HepG2 (cell line): ENCODE results near the gene TPR. TPM values are rescaled to one million over a fixed set of nuclear protein-coding genes. Genes with fewer than 3 reads are reported as not detected.
A peak's percentile ranks its signal among the peaks of the same experiment; 100 is the strongest.

Experiments used
- HIVEP1 ChIP-seq: sonication (generic); formaldehyde crosslinking; IDR thresholded peaks from 2 replicates; pipeline ENCODE4 v1.4.0; 2020; ENCODE audit warnings: mild to moderate bottlenecking, missing genetic modification reagents
- ONECUT2 ChIP-seq: sonication (generic); formaldehyde crosslinking; IDR thresholded peaks from 2 replicates; pipeline ENCODE4 v1.4.0; 2020; ENCODE audit warnings: missing genetic modification reagents
- USF2 ChIP-seq, 2 experiments: sonication (generic) in 1 of 2; formaldehyde crosslinking in 1 of 2; IDR thresholded peaks; 2 replicates each; pipeline versions ENCODE4 v1.5.1 to v1.6.1; 2011 to 2020; ENCODE audit warnings: borderline replicate concordance in 1 of 2, low read depth in 1 of 2, low read length in 1 of 2, mild to moderate bottlenecking in 1 of 2, missing genetic modification reagents in 1 of 2, moderate library complexity in 1 of 2
- ZMYM4 ChIP-seq: sonication (generic); formaldehyde crosslinking; IDR thresholded peaks from 2 replicates; pipeline ENCODE4 v1.8.1; 2023; ENCODE audit warnings: mild to moderate bottlenecking, missing genetic modification reagents
- ZNF350 ChIP-seq: sonication (generic); formaldehyde crosslinking; IDR thresholded peaks from 2 replicates; pipeline ENCODE4 v1.4.0; 2020; ENCODE audit warnings: mild to moderate bottlenecking, low read depth, missing genetic modification reagents, borderline replicate concordance
- ZNF644 ChIP-seq: IDR thresholded peaks from 2 replicates; pipeline ENCODE4 v1.6.1; 2016; ENCODE audit warnings: low read depth
- polyA plus RNA-seq, 8 experiments: library from polyadenylated mRNA; depleted of rRNA in 3 of 8; stranded (reverse) in 7 of 8; unstranded in 1 of 8; fragments of >200 nt; fragmentation: Illumina TruSeq in 4 of 8; extraction: Trizol in 4 of 8; gene quantifications; 2 replicates each; pipeline versions ENCODE4 v1.2.1 to v1.2.3, GENCODE V29; 2011 to 2016; ENCODE audit warnings: low read depth in 4 of 8, missing spikeins in 1 of 8, mixed read lengths in 1 of 8; ENCODE audit not compliant: insufficient read depth in 1 of 8
- total RNA-seq, 5 experiments: library from RNA; depleted of rRNA; stranded (reverse); fragments of >200 nt; fragmentation: Illumina TruSeq; extraction: Trizol; gene quantifications; 2 replicates each; pipeline ENCODE4 v1.2.3, GENCODE V29; 2016; ENCODE audit warnings: low read depth in 1 of 5
- TF ChIP-seq, protein P1 (sequence below): sonication (generic); formaldehyde crosslinking; IDR thresholded peaks from 2 replicates; pipeline ENCODE4 v1.8.1; 2023; ENCODE audit warnings: mild to moderate bottlenecking, inconsistent platforms, moderate library complexity, missing genetic modification reagents, borderline replicate concordance

TPR gene
- total and polyA plus RNA-seq, 2 of the 13 experiments (the other 11 are each of a cell fraction or from before 2014, with no cell fraction given) = 78.9 to 81.7 TPM

DNA sequence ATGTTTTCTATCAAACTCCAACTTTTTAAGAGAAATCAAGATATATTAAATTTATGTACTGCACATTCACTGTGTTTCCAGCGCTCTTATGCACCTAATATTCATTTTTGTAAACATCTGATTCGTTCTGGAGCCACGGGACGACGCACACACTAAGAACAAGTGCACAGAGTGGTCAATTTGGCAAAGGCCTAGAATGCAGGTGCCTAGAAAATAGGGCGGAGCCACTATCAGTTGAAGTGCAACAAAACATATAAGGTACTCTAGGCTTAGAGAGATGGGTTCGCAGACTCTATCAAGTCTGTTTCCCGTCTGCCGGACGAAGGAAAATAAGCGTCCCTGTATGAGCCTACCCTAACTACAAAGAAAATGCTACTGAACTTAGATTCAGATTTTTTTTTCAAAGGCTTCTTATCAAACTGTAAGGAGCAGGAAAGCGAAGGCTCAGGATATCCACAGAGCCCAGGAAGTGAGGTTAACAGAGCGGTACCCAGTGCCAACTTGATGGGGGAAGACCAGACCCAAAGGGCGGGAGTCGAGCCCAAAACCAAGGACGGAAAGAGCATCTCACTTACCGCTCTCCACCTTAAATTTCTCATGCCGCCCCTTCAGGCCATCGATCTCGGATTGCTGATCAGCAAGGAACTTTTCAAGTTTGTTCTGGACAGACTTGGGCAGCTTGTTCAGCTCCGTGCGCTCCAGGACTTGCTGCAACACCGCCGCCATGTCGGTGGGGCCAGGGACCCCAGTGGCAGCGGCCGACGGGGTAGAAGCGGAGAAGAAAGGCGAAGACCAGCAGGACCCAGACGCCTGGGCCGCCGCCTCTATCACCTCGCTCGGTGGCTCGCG is 526 bp downstream of the TPR start (continued):
- TF ChIP-seq ZMYM4 (no peak), ONECUT2 (CRISPR knock-in tag) (no peak), HIVEP1 (CRISPR knock-in tag) (0 out of 2 replicates have a peak, but pooled peaks have one; percentile 5), USF2 (IDR thresholded peaks at IDR 0.05; ENCODE audit: low read depth, low read length) (no peak), USF2 (CRISPR knock-in tag; IDR thresholded peaks at IDR 0.05; ENCODE audit: borderline replicate concordance) (no peak), ZNF644 (CRISPR knock-in tag) (no peak), ZNF350 (CRISPR knock-in tag) (no peak)
- TF ChIP-seq, protein P1, sequence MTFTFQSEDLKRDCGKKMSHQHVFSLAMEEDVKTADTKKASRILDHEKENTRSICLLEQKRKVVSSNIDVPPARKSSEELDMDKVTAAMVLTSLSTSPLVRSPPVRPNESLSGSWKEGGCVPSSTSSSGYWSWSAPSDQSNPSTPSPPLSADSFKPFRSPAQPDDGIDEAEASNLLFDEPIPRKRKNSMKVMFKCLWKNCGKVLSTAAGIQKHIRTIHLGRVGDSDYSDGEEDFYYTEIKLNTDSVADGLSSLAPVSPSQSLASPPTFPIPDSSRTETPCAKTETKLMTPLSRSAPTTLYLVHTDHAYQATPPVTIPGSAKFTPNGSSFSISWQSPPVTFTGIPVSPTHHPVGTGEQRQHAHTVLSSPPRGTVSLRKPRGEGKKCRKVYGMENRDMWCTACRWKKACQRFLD (CRISPR knock-in tag) = 0 out of 2 replicates have a peak, but pooled peaks have one; percentile 27
